GM13976 (cell line): ENCODE measurements around the gene FAM180A.

Source experiments
- DNase-seq: peaks from one replicate; pipeline ENCODE4 v3.0.0; 2012; ENCODE audit warnings: low spot score
- CTCF ChIP-seq: IDR thresholded peaks from 2 replicates; pipeline ENCODE4 v1.5.1; 2012; ENCODE audit warnings: borderline replicate concordance, mild to moderate bottlenecking; ENCODE audit not compliant: insufficient read depth; ENCODE audit errors: extremely low read depth, missing control alignments, control extremely low read depth
- in situ Hi-C: fragments of 300-500 bp; cut with MboI; formaldehyde crosslinking; loops from one replicate; pipeline ENCODE4 v1.12.0; 2022; ENCODE audit warnings: low sequenced_read_pairs, mixed read lengths, inconsistent platforms; ENCODE audit not compliant: unreplicated experiment

FAM180A gene

GRCh38 chr7:135731131-135731530 is 17.5 kb downstream of the FAM180A start:
- no peak for TF ChIP-seq CTCF
- in situ Hi-C loops = no loop called here
- no peak for DNase-seq

- no peak for TF ChIP-seq CTCF
- in situ Hi-C loops = no loop called here
- DNase-seq = no peak
Observed at GRCh38 chr7:135729230-135729629, 19.4 kb downstream of the FAM180A start.

GRCh38 chr7:135728136-135728669 is 20.4 kb downstream of the FAM180A start, which contains the start of gene SLC13A4:
Gene SLC13A4, minus strand, starts transcription at chr7:135728186. Its CDS starts 690 bp downstream, at chr7:135727496.
- in situ Hi-C loops = no loop called here
- TF ChIP-seq CTCF = no peak
- no peak for DNase-seq

- TF ChIP-seq CTCF = no peak
- in situ Hi-C loops = no loop called here
- no peak for DNase-seq
Observed at GRCh38 chr7:135726911-135727673, 21.5 kb downstream of the FAM180A start.

- no peak for DNase-seq
- TF ChIP-seq CTCF = no peak
- in situ Hi-C loops = no loop called here
Observed at GRCh38 chr7:135726276-135726788, 22.3 kb downstream of the FAM180A start.

- no peak for DNase-seq
- in situ Hi-C loops = no loop called here
- TF ChIP-seq CTCF = no peak
Observed at GRCh38 chr7:135723411-135723810, 25.2 kb downstream of the FAM180A start.
